Measurements from ENCODE around the gene AMIGO1. TPM values are rescaled to one million over a fixed set of nuclear protein-coding genes. Genes with fewer than 3 reads are reported as not detected.

The AMIGO1 gene, protein sequence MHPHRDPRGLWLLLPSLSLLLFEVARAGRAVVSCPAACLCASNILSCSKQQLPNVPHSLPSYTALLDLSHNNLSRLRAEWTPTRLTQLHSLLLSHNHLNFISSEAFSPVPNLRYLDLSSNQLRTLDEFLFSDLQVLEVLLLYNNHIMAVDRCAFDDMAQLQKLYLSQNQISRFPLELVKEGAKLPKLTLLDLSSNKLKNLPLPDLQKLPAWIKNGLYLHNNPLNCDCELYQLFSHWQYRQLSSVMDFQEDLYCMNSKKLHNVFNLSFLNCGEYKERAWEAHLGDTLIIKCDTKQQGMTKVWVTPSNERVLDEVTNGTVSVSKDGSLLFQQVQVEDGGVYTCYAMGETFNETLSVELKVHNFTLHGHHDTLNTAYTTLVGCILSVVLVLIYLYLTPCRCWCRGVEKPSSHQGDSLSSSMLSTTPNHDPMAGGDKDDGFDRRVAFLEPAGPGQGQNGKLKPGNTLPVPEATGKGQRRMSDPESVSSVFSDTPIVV
- polyA plus RNA-seq (2013, experiment 1 of 2): 1.4 TPM
- 1.2 TPM for polyA plus RNA-seq (2013, experiment 2 of 2)

GRCh38 chr1:109509176-109510134 is at the start of gene AMIGO1:
Gene AMIGO1 (minus strand): TSS chr1:109509727. CDS start chr1:109508912, 815 bp downstream.
- Histone ChIP-seq H3K36me3 (ENCODE audit: control insufficient read depth, insufficient read depth, low read length) (no peaks in the 10 kb centered on the region), H3K27ac (ENCODE audit: low read depth, low read length, severe bottlenecking) (no peak within 1 kb of the TSS), H3K9me3 (ENCODE audit: control insufficient read depth, low read length) (no peaks in the 10 kb centered on the region), H3K4me1 (ENCODE audit: control insufficient read depth, insufficient read depth, low read length, poor library complexity, severe bottlenecking) (peaks cover 6% of the 10 kb centered on the region), H3K4me3 (ENCODE audit: extremely low read depth, insufficient read depth, low read length, poor library complexity, severe bottlenecking) (peak within 1 kb of the TSS; percentile 49)
- WGBS, 2 experiments (ENCODE audit: insufficient coverage in 2 of 2): 1 to 2% methylated on average over 63 to 71 of the region's 100 CpGs

- H3K4me3 ChIP-seq (ENCODE audit: extremely low read depth, insufficient read depth, low read length, poor library complexity, severe bottlenecking): no peak overlapping the region
- H3K4me1 ChIP-seq (ENCODE audit: control insufficient read depth, insufficient read depth, low read length, poor library complexity, severe bottlenecking): no peaks in the 10 kb centered on the region
- H3K36me3 ChIP-seq (ENCODE audit: control insufficient read depth, insufficient read depth, low read length): peaks cover 8% of the 10 kb centered on the region
- no peak overlapping the region for H3K27ac ChIP-seq (ENCODE audit: low read depth, low read length, severe bottlenecking)
- WGBS, 2 experiments (ENCODE audit: insufficient coverage in 2 of 2): 96 to 100% methylated on average over 5 of the region's 5 CpGs
- H3K9me3 ChIP-seq (ENCODE audit: control insufficient read depth, low read length): no peaks in the 10 kb centered on the region
Measured at GRCh38 chr1:109557520-109557919, 48.0 kb upstream of the AMIGO1 start.

DNA sequence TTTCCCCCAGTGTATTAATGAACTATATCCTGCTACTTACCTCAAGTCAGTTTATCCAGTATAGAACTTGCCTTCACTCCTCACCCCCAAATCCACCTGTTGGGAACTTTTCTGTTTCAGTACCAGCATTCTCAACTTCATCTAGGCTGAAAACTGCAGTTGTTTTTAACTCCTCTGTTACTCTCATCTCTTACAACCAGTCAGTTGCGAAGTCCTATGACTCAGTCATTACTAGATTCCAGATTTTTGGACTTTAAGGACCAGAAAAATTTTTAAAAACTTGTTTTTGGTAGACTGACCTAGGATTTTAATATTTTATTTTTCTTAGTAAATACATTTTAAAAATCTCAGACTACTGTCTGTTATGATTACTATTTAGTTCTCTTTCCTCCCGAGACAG is 47.0 kb upstream of the AMIGO1 start:
- 100% methylated on average over 1 of the region's 2 CpGs; no CpG with 5 or more reads in 1 of the 2 experiments for WGBS, 2 experiments (ENCODE audit: insufficient coverage in 2 of 2)
- no peak overlapping the region for H3K27ac ChIP-seq (ENCODE audit: low read depth, low read length, severe bottlenecking)
- no peaks in the 10 kb centered on the region for H3K9me3 ChIP-seq (ENCODE audit: control insufficient read depth, low read length)
- peaks cover 9% of the 10 kb centered on the region for H3K36me3 ChIP-seq (ENCODE audit: control insufficient read depth, insufficient read depth, low read length)
- no peaks in the 10 kb centered on the region for H3K4me1 ChIP-seq (ENCODE audit: control insufficient read depth, insufficient read depth, low read length, poor library complexity, severe bottlenecking)
- H3K4me3 ChIP-seq (ENCODE audit: extremely low read depth, insufficient read depth, low read length, poor library complexity, severe bottlenecking): no peak overlapping the region

DNA sequence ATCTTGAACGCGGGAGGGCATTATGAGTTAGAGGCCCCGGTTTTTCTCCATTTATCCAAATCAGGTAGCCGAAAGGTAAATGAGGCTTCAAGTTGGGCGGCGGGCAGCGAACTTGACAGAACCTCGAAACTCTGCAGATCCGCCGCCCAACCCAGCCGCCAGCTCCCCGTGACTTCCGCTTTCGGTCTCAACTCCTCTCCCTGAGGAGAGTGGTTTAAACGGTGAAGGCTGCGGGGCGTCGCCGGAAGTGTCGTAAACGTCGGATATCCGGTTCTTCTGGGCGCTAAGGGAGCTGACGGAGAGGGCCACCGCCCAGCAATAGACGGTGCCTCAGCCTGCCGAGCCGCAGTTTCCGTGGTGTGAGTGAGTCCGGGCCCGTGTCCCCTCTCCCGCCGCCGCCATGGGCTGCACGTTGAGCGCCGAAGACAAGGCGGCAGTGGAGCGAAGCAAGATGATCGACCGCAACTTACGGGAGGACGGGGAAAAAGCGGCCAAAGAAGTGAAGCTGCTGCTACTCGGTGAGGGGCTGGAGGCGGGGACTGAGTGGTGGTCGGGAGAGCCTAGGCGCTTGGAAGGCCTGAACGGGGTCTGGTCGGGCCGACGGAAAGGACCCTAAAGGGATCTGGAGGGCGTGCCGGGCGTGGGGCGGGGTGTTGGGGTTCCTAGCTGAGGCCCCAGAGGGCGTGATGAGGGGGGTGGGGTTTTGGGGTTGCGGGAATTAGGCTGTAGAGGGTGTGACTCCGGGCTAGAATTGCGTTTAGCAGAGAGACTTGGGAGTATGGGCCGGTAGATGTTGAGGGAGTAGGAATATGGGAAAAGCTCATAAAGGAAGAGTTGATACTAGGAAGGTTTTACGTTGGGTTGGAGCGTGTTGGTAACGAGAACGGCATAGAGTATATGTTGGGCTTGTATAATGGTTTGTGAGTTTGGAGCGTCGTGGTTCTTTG is 39.1 kb upstream of the AMIGO1 start, which contains the start of gene GNAI3:
GNAI3 (plus strand) TSS at position 295 of the 947 bp plus-strand sequence; CDS start at position 401, 106 bp downstream.
- peak within 1 kb of the TSS; percentile 96 for H3K4me3 ChIP-seq (ENCODE audit: extremely low read depth, insufficient read depth, low read length, poor library complexity, severe bottlenecking)
- H3K9me3 ChIP-seq (ENCODE audit: control insufficient read depth, low read length): no peaks in the 10 kb centered on the region
- H3K36me3 ChIP-seq (ENCODE audit: control insufficient read depth, insufficient read depth, low read length): peaks cover 4% of the 10 kb centered on the region
- peak within 1 kb of the TSS; percentile 85 for H3K27ac ChIP-seq (ENCODE audit: low read depth, low read length, severe bottlenecking)
- peaks cover 4% of the 10 kb centered on the region for H3K4me1 ChIP-seq (ENCODE audit: control insufficient read depth, insufficient read depth, low read length, poor library complexity, severe bottlenecking)
- 1% methylated on average over 47 to 49 of the region's 68 CpGs for WGBS, 2 experiments (ENCODE audit: insufficient coverage in 2 of 2)

GRCh38 chr1:109547463-109548320 is 38.2 kb upstream of the AMIGO1 start:
- peak overlapping the region; percentile 96 for H3K4me3 ChIP-seq (ENCODE audit: extremely low read depth, insufficient read depth, low read length, poor library complexity, severe bottlenecking)
- WGBS, 2 experiments (ENCODE audit: insufficient coverage in 2 of 2): 16 to 21% methylated on average over 21 of the region's 22 CpGs
- H3K4me1 ChIP-seq (ENCODE audit: control insufficient read depth, insufficient read depth, low read length, poor library complexity, severe bottlenecking): peaks cover 4% of the 10 kb centered on the region
- no peaks in the 10 kb centered on the region for H3K9me3 ChIP-seq (ENCODE audit: control insufficient read depth, low read length)
- peak overlapping the region; percentile 85 for H3K27ac ChIP-seq (ENCODE audit: low read depth, low read length, severe bottlenecking)
- peaks cover 4% of the 10 kb centered on the region for H3K36me3 ChIP-seq (ENCODE audit: control insufficient read depth, insufficient read depth, low read length)

- H3K4me1 ChIP-seq (ENCODE audit: control insufficient read depth, insufficient read depth, low read length, poor library complexity, severe bottlenecking): peaks cover 4% of the 10 kb centered on the region
- 86 to 88% methylated on average over 2 to 3 of the region's 5 CpGs for WGBS, 2 experiments (ENCODE audit: insufficient coverage in 2 of 2)
- peak overlapping the region; percentile 96 for H3K4me3 ChIP-seq (ENCODE audit: extremely low read depth, insufficient read depth, low read length, poor library complexity, severe bottlenecking)
- peak overlapping the region; percentile 61 for H3K27ac ChIP-seq (ENCODE audit: low read depth, low read length, severe bottlenecking)
- H3K9me3 ChIP-seq (ENCODE audit: control insufficient read depth, low read length): no peaks in the 10 kb centered on the region
- peaks cover 3% of the 10 kb centered on the region for H3K36me3 ChIP-seq (ENCODE audit: control insufficient read depth, insufficient read depth, low read length)
Measured at GRCh38 chr1:109546311-109547109, 37.0 kb upstream of the AMIGO1 start.

- H3K36me3 ChIP-seq (ENCODE audit: control insufficient read depth, insufficient read depth, low read length): no peaks in the 10 kb centered on the region
- H3K4me3 ChIP-seq (ENCODE audit: extremely low read depth, insufficient read depth, low read length, poor library complexity, severe bottlenecking): no peak overlapping the region
- peaks cover 4% of the 10 kb centered on the region for H3K4me1 ChIP-seq (ENCODE audit: control insufficient read depth, insufficient read depth, low read length, poor library complexity, severe bottlenecking)
- no peak overlapping the region for H3K27ac ChIP-seq (ENCODE audit: low read depth, low read length, severe bottlenecking)
- no peaks in the 10 kb centered on the region for H3K9me3 ChIP-seq (ENCODE audit: control insufficient read depth, low read length)
- 84 to 89% methylated on average over 14 of the region's 14 CpGs for WGBS, 2 experiments (ENCODE audit: insufficient coverage in 2 of 2)
Measured at GRCh38 chr1:109543988-109544735, 34.6 kb upstream of the AMIGO1 start.

- Histone ChIP-seq H3K36me3 (ENCODE audit: control insufficient read depth, insufficient read depth, low read length) (no peaks in the 10 kb centered on the region), H3K4me1 (ENCODE audit: control insufficient read depth, insufficient read depth, low read length, poor library complexity, severe bottlenecking) (peaks cover 4% of the 10 kb centered on the region), H3K27ac (ENCODE audit: low read depth, low read length, severe bottlenecking) (no peak overlapping the region), H3K9me3 (ENCODE audit: control insufficient read depth, low read length) (no peaks in the 10 kb centered on the region), H3K4me3 (ENCODE audit: extremely low read depth, insufficient read depth, low read length, poor library complexity, severe bottlenecking) (no peak overlapping the region)
- WGBS, 2 experiments (ENCODE audit: insufficient coverage in 2 of 2): 94 to 96% methylated on average over 5 to 24 of the region's 24 CpGs
Measured at GRCh38 chr1:109543283-109543987, 33.9 kb upstream of the AMIGO1 start.

Measured in mesodermal cell (in vitro differentiated cells).